ENCODE data around the gene C10orf105. TPM values are rescaled to one million over a fixed set of nuclear protein-coding genes. Genes with fewer than 3 reads are reported as not detected.

C10orf105 gene, protein sequence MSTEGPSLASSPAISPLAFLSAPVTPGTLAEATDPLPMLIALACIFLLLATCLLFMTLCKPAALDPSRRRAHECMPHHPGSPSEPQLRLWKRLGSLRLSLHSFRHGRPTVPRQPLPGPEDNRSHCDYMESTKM
- not detected in 2 replicates for total RNA-seq

DNA sequence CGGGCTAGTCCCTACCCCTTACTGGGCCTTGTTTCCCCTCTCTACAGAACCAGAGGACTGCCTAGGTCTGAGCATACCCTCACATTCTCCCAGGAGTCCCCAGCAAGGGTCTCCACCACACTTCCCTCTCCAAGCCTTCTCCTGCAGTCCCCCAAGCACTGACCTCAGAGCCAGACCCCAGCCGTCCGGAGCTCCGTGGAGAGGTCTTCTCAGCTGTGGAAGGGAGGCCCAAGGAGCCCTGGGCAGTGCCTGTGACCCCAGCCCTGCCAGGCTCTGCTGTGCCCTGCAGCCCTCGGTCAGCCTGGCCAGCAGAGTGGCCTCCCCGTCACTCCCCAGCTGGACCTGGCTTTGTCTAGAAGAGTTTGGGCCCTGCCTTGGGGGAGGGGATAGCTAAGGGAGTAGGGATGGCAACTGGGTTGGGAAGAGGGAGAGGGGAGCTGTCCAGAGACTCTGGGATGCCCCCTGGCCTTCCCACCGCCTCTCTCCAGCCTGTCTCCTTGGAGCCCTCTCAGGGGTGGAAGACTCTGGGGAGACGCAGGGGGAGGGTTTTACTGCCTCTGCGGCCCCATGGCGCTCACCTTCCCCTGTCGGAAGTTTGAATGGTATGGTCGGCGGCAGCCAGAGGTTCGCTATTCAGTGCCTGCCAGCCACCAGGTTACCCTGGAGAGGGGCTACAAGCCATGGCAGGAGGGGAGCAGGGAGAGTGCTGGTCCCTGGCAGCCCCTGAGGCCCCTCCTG lies at the start of gene C10orf105:
TSS of gene C10orf105 (minus strand) at position 315 of the 738 bp plus-strand sequence. CDS start 3,441 bp downstream, outside the sequence.
- no peak for DNase-seq (ENCODE audit: low read depth in 2 of 2)

DNA sequence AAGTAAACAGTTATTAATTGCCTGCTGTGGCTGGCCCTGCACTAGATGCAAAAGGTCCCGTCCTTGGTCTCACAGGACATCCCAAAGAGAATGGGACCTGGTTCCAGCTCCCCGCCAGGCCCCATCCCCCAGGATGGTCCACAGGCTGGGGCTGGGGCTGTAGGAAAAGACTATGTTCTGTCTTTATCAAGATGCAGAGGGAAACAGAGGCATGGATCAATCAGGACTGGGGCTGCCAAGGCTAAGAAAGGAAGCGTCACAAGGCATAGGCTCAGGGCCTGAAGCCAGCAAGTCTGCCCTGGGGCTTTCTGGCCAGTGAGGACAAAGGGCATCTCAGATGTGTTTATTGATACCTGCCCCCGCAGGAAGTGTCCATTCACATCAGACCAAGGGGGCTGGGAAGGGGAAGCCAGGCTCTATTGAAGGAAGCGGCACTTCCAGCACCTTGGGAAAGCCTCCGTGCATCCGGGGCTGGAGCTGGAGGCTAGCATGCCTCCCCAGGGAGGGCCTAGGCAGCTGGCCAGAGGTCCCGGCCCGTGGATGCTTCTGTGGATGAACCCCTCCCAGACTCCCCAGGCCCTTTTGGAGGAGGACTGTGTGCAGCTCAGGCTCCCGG lies 48.0 kb upstream of the C10orf105 start:
- peak; percentile 10 to 66 for DNase-seq (ENCODE audit: low read depth in 2 of 2)

DNA sequence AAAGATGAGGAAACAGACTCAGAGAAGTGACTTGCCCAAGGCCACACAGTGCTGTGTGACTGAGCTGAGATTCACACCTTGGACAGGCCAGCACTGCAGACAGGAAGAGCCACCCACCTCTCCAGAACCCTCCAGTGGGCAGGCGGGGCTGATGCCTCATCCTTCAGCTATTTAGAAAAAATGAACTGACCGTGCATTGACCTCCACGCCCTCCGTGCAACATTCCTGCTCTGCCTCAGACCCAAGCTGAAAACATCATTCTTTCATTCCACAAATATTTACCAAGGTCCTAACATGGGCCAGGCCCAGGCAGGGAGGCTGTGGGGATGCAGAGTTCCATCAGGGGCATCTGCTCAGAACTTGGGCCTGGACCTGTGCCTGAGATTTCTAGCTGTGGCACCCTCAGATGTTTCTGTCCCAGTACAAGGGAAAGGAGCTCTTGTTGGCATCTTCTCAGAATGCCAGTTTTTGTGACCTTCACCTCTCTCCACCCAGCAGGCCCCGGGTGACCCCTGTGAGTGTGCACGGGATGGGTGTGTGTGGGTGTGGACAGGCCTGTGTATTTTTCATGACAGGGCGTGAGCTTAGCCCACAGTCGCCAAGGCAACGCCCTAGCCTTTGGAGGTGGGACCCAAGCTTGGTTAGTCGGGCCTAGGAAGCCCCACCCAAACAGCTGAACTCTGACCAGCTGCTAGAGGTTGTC lies 47.3 kb upstream of the C10orf105 start:
- peak; percentile 61 to 84 for DNase-seq (ENCODE audit: low read depth in 2 of 2)

DNA sequence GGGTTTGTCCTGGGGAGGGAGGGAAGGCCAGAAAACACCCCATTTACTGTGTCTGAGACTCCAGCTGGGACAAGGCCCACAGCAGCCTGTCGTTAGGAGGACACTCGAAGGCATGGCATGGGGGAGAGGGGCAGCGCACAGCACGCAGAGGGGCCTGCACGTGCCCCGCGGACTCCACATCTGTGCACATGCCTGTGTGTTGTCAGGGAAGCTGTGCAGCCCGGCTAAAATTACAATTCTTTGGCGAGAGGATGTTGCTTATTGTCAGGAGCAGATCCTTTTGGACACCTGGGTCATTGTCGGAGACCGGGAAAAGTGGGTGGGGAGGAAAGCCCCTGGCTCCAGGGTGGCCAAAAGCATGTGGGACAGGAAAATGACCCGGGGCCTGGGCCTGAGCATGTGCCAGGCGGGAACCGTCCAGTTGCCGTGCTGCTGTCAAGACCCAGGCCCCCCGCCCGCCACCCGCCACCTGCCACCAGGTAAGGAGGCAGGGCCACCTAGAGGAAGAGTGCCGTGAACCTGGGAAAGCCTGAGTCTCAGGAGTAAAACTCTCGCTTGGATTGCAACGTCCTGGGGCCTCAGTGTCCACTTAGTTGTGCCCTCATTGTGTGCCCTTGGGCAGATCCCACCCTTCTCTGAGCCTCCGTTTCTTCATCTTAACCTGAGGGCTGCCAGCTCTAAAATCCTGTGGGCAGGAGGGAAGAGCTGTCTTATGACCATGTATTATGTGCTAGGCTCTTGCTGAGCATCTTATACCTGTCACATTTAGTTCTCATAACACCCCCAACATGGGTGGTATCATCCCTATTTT lies 46.5 kb upstream of the C10orf105 start:
- peak in 1 of 2 donors; percentile 36 for DNase-seq (ENCODE audit: low read depth in 2 of 2)

DNA sequence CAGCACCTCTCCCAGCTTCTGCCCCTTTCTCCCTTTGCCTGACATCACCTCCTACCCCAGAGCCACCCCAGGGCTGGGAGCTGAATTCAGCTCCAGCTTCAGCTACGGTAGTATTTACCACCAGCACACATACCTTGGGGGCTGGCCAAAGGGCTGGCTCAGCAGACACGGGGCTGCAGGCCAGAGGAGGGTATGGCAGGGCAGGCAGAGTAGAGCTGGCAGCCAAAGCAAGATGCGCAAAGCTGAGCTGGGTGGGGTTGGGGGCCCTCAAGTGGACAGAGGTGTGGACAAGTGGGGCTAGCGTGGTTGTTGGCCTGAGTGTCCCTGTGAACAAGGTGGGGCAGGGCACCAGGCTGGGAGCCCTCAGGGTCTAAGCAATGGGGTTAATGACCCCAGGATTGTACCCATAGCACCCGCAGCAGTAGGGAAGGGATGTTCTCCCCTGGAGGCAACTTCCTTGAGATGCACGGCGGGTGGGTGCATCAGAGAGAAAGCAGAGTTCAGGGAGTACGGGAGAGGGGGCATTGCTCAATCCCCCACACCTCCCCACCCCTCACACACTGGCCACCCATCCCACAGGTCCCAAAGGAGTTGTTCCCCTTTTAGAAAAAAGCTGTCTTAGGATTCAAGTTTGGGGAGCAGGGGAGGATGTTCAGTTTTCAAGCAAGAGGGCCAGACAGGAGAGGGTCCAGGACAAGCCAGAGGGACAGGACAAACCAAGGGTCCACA lies 45.8 kb upstream of the C10orf105 start:
- DNase-seq (ENCODE audit: low read depth in 2 of 2) = peak in 1 of 2 donors; percentile 35

DNA sequence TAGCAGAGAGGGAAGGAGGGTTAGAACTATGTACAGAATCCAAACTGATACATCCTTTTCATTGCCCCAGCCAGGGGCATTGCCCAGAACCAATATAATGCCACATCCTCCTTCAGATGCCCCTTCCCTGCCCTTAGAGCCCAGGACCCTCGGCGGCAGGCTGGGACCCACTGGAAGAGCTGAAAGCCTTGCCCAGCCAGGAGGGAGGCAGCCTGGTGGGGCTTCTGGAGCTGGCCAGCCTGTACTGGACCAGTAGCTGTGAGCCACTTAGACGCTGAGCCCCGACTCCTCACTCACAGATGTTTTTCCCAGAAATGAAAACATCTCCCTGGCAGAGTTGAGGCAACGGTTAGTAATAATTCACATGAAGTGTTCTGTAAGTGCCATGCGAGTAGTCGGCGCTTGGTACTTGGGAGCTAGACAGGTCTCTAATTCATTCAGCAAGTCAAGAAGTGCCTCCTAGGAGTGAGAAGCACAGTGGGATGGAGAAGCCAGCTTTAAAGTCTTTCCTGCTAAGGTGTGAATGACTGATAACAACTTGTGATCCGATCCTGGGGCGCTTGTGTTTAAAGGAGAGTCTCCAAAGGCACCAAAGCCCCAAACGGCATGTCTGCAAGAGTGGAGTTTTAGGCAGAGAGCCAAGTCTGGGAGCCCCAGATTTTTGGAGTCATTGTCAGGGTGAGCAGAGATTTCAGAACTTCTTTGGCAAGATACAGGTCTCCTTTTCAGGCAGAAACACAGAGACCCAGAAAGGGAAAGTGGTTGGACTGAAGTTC lies 44.0 kb upstream of the C10orf105 start:
- DNase-seq (ENCODE audit: low read depth in 2 of 2) = no peak

DNA sequence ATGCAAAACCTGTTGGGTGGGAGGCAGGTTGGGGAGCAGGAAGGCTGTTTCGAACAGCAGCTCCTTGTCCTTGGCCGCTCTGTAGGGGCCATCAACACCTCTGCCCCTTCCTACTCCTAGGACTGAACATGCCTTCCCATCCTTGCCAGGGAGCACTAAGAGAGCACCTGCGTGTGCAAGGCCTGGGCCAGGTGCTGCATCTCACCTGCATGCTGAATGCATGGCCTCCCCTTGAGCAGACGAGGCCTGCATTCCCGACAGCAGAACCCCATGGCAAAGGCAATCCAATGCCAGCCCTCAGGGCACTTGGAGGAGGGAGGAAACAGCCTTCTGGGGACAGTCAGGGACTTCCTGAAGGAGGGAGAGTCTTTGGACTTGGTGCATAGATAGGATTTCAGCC lies 42.7 kb upstream of the C10orf105 start:
- no peak for DNase-seq (ENCODE audit: low read depth in 2 of 2)

DNA sequence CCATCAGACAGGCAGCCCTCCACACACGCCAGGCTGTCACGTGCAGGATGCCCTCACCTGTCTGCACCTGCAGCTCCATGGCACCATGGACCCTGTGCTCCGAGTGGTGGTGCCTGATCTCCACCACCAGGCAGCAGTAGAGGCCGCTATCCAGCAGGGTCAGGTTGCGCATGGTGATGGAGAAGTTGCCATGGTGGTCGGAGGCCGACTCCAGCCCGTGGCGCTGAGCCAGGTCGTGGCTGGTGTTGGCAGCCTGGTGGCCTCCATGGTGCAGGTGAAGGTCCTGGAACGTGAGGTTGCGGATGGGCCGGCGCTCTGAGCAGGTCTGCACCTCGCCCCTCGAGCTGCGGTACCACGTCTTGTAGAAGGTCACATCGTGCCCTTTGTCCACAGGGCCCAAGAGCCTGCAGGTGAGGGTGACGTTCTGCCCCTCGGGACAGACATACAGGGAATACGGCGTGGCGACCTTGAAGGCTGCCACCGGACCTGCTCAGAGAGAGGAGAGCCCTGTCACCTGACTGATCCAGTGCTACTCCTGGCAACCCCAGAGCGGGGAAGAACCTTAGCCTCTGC lies 42.0 kb upstream of the C10orf105 start:
- no peak for DNase-seq (ENCODE audit: low read depth in 2 of 2)

DNA sequence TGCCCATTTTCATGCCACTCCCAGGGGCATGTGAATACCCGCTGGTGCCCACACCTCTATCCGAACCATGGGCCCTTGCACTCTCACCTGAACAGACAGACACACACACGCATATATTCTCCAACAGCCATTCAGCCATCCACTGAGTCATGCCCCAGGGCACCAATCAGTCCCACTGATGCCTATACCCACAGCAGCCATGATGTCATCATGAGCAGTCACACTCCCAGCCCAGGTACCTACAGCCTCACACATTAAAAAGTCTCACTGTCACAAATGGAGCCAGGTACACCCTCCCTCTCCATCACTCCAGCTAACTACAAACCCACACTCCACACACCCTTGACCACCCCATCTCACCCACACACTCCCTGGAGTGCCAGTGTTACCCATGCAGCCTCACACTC lies 41.5 kb upstream of the C10orf105 start:
- no peak for DNase-seq (ENCODE audit: low read depth in 2 of 2)

DNA sequence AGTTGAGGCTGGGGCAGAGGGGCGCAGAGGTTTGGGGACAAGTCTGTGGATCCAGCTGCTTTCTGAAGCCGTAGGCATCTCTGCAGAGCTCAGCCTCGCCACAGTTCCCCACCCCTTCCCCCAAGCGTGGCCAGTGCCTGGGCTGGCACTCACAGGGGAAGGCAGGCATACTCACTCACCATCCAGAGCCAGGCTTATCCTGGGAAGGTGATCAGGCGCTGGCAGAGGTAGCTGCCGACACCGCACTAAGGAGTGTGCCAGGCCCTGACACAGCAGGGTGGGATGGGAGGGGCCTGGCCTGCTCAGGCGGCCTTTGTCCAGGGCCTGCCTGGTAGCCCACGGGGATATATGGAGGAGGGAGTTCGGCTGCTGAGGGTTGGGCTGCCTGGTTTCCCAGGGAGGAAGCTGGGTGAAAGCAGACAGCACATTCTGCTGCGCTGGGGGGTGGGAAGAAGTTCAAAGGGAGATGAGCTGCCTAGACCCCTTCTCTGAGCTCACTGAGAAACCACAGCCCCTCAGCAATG lies 37.9 kb upstream of the C10orf105 start:
- no peak for DNase-seq (ENCODE audit: low read depth in 2 of 2)

DNA sequence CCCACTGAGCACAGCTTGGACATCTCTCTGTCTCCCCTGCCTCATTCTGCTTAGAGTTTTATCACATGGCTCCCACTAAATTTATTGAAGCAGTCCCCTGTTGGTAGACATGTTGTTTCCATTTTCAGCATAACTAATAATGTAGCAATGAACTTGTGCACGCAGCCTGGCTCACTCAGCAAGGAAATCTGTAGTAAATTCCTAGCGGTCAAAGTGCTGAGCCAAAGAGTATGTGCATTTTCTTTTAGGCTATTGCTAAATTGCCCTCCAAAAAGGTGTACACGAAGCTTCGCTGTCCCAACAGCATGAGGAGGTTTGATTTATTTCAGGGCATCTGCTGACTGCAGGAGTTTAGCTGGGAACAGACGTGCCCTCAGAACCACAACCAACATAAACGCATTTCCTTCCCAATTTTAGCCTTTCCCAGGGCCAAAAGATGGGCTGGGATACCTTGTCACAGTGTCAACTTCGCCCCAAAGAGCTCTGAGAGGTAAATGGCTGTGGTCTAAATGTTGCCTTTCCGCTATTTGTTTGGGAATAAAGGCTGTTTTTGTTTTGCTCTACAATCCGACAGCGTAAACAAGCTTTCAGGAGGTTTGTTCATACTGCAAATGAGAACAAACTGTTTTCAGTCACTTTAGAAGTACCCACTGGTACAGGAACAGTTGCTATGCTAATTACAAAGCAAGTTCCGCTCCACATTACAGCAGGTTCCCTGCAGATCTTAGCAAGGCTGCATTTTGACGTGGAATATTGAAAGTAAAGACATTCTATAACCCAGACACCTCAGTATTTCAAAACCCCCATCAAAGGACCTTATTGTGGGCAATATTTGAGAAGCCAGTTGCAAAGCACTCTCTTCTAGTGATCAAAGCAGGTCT lies 37.0 kb upstream of the C10orf105 start:
- DNase-seq (ENCODE audit: low read depth in 2 of 2) = no peak

DNA sequence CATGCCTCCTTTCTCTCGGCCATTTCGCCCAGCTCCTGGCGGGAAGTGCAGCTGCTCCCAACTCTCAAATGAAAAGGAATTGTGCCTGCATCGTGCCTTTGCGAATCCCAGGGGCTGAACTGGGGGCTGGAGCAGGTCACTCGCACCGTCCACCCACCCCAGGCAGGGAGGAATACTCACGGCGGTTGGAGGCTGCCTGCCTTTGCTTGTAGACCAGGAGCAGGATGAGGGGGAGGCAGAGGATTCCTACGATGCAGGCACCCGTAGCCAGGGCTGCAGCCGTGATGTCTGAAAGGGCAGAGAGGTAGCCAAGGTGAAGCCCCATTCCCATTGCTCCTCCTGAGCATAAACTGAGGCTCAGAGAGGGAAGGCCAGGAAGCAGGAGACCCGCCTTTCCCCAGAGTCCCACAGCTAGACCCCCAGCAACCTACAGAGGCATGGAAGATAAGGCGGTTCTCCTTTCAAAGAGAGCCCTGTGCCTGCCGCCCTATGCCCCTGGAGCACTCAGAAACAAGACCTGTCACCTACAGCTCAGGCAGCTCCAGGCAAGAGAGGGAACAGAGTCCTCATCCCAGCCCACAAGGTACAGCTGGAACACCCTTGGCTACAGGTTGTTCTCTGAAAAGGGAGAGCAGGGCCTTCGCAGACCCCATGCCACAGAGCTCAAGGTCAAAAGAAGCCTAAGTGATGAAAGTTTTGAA lies 35.8 kb upstream of the C10orf105 start:
- DNase-seq (ENCODE audit: low read depth in 2 of 2) = no peak

DNA sequence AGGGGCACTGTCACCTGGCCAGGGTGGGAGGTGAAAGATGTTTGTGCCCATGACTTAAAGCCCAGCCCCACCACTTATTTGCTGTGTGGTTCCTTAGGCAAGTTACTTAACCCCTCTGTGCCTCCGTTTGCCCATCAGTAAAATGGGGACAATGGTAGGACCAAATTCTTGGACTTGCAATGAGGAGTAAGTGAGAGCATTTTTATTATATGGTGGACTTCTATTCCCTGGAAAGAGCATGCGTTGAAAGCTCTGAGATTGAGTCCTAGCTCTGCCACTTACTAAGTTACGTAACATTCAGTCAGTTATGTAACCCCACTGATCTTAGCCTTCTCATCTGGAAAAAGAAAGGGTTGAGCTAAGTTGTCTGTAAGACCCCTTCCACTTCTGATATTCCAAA lies 35.0 kb upstream of the C10orf105 start:
- DNase-seq (ENCODE audit: low read depth in 2 of 2) = no peak

DNA sequence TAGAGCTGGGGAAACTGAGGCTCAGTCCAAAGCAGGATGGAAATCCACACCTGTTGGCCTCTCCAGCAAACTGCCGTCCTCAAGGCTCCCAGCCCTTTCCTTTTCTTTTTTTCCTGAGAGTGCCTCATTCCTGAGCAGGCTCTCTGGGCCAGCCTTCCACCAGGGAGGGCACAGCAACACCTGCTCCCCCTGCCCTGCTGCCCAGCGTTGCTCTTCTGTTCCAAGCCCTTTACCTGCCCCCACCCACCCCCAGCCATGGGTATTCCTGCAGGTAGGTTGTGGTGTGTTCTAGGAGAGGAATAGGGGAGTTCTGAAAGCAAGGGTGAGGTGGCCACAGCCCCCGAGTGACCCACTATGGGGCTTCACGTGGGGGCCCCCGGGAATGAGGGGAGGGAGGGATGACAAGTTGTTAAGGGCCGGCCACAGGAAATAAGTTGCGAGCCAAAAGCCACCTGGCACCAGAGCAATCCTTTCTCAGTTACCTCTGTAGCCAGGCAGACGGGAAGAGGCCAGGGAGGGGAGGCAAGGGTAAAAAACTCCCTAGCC lies 34.5 kb upstream of the C10orf105 start:
- DNase-seq (ENCODE audit: low read depth in 2 of 2) = no peak

DNA sequence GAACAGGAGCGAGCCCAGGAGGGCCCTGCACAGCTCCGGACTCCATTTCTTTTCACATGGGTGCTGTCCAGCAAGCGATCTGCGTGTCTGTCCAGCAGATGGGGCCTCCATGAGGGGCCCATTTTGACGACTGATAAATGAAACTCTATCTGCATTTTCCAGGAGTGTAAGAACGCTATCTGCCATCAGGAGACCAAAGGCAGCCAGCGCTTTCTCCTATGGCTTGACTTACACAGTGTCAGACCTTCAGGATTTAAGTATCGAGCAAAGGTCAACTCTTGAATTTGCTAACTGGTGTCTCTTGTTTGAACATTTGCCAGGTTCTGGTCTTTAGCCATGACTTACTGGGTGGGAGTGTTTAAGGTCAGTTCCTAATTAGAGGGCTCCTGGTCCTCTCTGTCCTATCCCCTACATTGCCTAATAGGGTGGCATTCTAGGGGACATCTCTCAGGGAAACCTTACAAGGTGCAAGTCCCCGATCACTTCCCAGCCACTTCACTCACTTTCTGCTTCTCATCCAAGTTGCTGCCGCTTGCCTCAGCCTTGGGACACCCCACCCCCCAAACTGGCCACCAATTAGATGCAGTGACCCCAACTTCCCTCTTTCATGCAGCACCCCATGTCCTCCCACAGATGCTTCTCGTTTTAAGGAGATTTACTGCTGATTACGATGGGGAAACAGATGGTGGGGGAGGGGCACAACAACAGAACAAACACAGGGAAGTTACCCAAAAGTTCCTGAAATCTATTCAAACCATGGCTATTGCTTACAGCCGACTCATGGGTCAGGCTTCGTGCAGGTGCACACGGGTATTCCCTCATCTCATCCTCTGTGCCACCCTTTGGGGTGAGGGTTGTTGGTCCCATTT lies 33.7 kb upstream of the C10orf105 start:
- no peak for DNase-seq (ENCODE audit: low read depth in 2 of 2)

DNA sequence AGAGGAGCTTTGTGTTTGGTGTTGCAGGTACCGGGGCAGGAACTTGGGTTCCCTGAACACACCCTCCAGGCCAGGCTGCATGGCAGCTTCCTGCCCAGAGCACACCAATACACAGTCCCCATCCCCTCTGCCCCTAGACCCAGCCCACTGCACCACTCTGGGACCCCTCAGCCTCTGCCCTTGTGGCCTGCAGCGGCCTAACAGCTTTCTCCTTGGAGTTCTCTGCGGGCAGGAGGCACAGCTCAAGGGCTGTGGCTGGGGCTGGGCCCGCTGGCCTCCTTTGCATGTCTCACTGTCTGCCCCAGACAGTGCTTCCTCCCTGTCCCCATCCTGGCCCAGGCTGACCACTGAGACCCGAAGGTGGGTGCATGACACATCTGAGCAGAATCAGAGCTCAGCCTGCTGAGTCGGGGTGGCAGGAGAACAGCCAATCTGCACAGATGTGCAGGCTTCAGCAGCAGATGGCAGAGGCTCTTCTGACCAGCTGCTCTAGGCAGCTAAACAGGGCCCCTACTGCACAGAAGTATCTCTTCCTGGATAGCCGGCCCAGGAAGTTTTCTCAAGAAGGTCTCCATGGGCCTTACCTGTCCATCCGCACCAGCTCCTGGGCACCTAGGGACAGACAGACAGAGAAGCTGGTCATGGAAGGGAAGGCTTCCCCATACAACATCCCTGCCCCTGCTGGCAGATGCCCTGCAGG lies 33.0 kb upstream of the C10orf105 start:
- no peak for DNase-seq (ENCODE audit: low read depth in 2 of 2)

All from lung microvascular endothelial cell (primary cell).